ENCODE data around the gene KCNH1. TPM values are rescaled to one million over a fixed set of nuclear protein-coding genes. Genes with fewer than 3 reads are reported as not detected.

KCNH1 gene
- total RNA-seq, 1 experiment from 2014 or later, result not detected

DNA sequence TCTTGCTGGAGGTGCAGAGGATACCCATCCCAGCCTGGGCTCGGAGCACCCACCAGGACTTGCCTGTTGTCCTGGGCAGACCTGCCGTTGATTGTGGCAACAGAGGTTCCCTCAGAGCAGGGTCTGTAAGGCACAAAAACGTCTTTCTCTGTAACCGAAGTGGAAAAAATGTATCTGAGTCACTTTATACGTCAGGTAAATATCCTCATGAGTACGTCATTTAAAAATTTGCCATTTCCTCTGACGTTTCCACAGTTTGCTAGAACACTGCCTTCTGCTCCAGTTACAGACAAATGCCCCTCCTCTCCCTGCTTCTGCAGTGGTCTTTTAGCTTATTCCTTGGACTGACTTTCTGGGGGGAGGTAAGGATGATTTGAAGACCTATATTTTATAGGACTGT, 478.4 kb downstream of the KCNH1 start:
- DNase-seq, result no peak
- no peak overlapping the region for H3K27ac Mint-ChIP-seq (ENCODE audit: unreplicated experiment)
- Histone ChIP-seq H3K4me3 (ENCODE audit: low read depth, low read length) (no peak overlapping the region), H3K9me3 (no peaks in the 10 kb centered on the region), H3K36me3 (ENCODE audit: control insufficient read depth, insufficient read depth, low read length) (no peaks in the 10 kb centered on the region), H3K4me1 (no peaks in the 10 kb centered on the region), H3K27me3 (replicated peaks; ENCODE audit: control insufficient read depth, insufficient read depth, low read length) (no peaks in the 10 kb centered on the region)
- H3K4me1 Mint-ChIP-seq (ENCODE audit: low read depth, unreplicated experiment), result no peaks in the 10 kb centered on the region
- TF ChIP-seq, protein P1, sequence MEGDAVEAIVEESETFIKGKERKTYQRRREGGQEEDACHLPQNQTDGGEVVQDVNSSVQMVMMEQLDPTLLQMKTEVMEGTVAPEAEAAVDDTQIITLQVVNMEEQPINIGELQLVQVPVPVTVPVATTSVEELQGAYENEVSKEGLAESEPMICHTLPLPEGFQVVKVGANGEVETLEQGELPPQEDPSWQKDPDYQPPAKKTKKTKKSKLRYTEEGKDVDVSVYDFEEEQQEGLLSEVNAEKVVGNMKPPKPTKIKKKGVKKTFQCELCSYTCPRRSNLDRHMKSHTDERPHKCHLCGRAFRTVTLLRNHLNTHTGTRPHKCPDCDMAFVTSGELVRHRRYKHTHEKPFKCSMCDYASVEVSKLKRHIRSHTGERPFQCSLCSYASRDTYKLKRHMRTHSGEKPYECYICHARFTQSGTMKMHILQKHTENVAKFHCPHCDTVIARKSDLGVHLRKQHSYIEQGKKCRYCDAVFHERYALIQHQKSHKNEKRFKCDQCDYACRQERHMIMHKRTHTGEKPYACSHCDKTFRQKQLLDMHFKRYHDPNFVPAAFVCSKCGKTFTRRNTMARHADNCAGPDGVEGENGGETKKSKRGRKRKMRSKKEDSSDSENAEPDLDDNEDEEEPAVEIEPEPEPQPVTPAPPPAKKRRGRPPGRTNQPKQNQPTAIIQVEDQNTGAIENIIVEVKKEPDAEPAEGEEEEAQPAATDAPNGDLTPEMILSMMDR (IDR thresholded peaks at IDR 0.05; ENCODE audit: insufficient read depth in 1 of 2, low read depth in 1 of 2, low read length in 1 of 2, severe bottlenecking in 1 of 2, unreplicated experiment in 1 of 2), result no peak
- peaks cover 12% of the 10 kb centered on the region for H3K9me3 Mint-ChIP-seq (ENCODE audit: unreplicated experiment)
- ChIA-PET CTCF (no interaction called here), POLR2A (no interaction called here)
- H3K27me3 Mint-ChIP-seq (ENCODE audit: insufficient read depth, unreplicated experiment), result peaks cover 16% of the 10 kb centered on the region
- intact Hi-C loops (cut with micrococcal nuclease; ENCODE audit: unreplicated experiment), result no loop called here
- no peak overlapping the region for H3K4me3 Mint-ChIP-seq (ENCODE audit: unreplicated experiment)
- no TSS peak for BruUV-seq (replicated peaks)
- no peaks in the 10 kb centered on the region for H3K36me3 Mint-ChIP-seq (ENCODE audit: insufficient read depth, unreplicated experiment)

DNA sequence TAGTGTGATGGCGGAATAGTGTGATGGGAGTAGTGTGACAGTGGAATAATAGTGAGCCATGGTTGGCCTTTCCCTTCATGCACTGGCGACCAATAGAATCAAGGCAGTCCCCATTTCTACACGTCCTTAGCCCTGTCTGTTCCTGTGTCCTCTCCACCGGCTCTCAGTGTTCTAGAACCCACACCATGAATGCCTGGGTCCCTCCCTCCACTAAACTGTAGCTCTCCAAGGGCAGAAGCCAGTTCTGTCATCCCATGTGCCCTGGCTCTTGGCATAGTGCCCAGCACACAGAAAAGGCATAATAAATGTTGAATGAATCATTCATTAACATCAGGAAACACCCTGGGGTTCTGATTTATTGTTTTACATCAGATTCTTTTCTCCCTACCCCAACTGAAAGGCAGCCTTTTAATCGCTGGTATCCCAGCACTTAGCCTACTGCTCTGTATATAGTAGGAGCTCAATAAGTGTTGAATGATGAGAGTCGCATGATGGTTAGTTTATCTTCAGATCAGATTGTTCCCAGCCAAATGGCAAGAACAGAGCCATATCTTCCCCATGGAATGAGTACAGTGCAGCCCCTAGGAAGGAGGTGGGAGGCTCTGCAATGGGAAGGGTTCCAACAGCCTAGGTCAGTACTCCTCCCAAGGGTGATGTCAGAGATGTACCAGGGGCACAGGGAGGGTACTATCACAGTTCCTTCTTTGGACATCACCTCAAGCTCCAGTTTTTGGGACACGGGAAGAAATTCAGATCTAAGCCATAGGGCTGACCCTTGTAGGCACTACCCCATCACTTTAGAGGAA, 479.6 kb downstream of the KCNH1 start:
- TF ChIP-seq, protein P1 (IDR thresholded peaks at IDR 0.05; ENCODE audit: insufficient read depth in 1 of 2, low read depth in 1 of 2, low read length in 1 of 2, severe bottlenecking in 1 of 2, unreplicated experiment in 1 of 2), result no peak
- CTCF ChIA-PET, result no interaction called here
- no peaks in the 10 kb centered on the region for H3K9me3 ChIP-seq
- H3K36me3 ChIP-seq (ENCODE audit: control insufficient read depth, insufficient read depth, low read length), result no peaks in the 10 kb centered on the region
- Mint-ChIP-seq H3K27me3 (ENCODE audit: insufficient read depth, unreplicated experiment) (peaks cover 13% of the 10 kb centered on the region), H3K36me3 (ENCODE audit: insufficient read depth, unreplicated experiment) (no peaks in the 10 kb centered on the region), H3K4me3 (ENCODE audit: unreplicated experiment) (no peak overlapping the region), H3K4me1 (ENCODE audit: low read depth, unreplicated experiment) (no peaks in the 10 kb centered on the region), H3K27ac (ENCODE audit: unreplicated experiment) (no peak overlapping the region), H3K9me3 (ENCODE audit: unreplicated experiment) (peaks cover 12% of the 10 kb centered on the region)
- DNase-seq, result no peak
- no peaks in the 10 kb centered on the region for H3K4me1 ChIP-seq
- POLR2A ChIA-PET, result no interaction called here
- no peak overlapping the region for H3K4me3 ChIP-seq (ENCODE audit: low read depth, low read length)
- no TSS peak for BruUV-seq (replicated peaks)
- H3K27me3 ChIP-seq (replicated peaks; ENCODE audit: control insufficient read depth, insufficient read depth, low read length), result no peaks in the 10 kb centered on the region
- intact Hi-C loops (cut with micrococcal nuclease; ENCODE audit: unreplicated experiment), result no loop called here

DNA sequence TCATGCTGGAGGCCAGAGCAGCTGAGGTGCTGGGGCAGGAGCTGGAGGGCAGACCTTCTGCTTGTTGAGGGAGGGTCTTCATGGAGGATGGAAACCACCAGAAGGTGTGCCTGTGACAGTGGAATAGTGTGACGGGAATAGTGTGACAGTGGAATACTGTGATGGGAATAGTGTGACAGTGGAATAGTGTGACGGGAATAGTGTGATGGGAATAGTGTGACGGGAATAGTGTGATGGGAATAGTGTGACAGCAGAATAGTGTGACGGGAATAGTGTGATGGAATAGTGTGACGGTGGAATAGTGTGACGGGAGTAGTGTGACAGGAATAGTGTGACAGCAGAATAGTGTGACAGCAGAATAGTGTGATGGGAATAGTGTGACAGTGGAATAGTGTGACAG, 480.2 kb downstream of the KCNH1 start:
- H3K36me3 ChIP-seq (ENCODE audit: control insufficient read depth, insufficient read depth, low read length), result no peaks in the 10 kb centered on the region
- no peak for DNase-seq
- intact Hi-C loops (cut with micrococcal nuclease; ENCODE audit: unreplicated experiment), result no loop called here
- H3K4me1 ChIP-seq, result no peaks in the 10 kb centered on the region
- no peaks in the 10 kb centered on the region for H3K9me3 ChIP-seq
- Mint-ChIP-seq H3K4me3 (ENCODE audit: unreplicated experiment) (no peak overlapping the region), H3K36me3 (ENCODE audit: insufficient read depth, unreplicated experiment) (no peaks in the 10 kb centered on the region), H3K4me1 (ENCODE audit: low read depth, unreplicated experiment) (no peaks in the 10 kb centered on the region), H3K27me3 (ENCODE audit: insufficient read depth, unreplicated experiment) (peaks cover 8% of the 10 kb centered on the region), H3K9me3 (ENCODE audit: unreplicated experiment) (peaks cover 12% of the 10 kb centered on the region), H3K27ac (ENCODE audit: unreplicated experiment) (no peak overlapping the region)
- H3K4me3 ChIP-seq (ENCODE audit: low read depth, low read length), result no peak overlapping the region
- ChIA-PET CTCF (no interaction called here), POLR2A (no interaction called here)
- BruUV-seq (replicated peaks), result no TSS peak
- no peaks in the 10 kb centered on the region for H3K27me3 ChIP-seq (replicated peaks; ENCODE audit: control insufficient read depth, insufficient read depth, low read length)
- TF ChIP-seq, protein P1 (IDR thresholded peaks at IDR 0.05; ENCODE audit: insufficient read depth in 1 of 2, low read depth in 1 of 2, low read length in 1 of 2, severe bottlenecking in 1 of 2, unreplicated experiment in 1 of 2), result no peak
